Islet precursor cell (in vitro differentiated cells): Measurements from ENCODE around the gene C1orf56.

ENCODE experiments used
- DNase-seq: peaks from one replicate; pipeline ENCODE4 v3.0.0-alpha.2; 2018

Gene C1orf56

GRCh38 chr1:151026460-151026859 is 21.1 kb upstream of the C1orf56 start:
- DNase-seq: no peak

GRCh38 chr1:151032164-151032563 is 15.4 kb upstream of the C1orf56 start:
- DNase-seq: no peak

- no peak for DNase-seq
Observed at GRCh38 chr1:151035167-151035566, 12.4 kb upstream of the C1orf56 start.

- DNase-seq: no peak
Observed at GRCh38 chr1:151036356-151036755, 11.2 kb upstream of the C1orf56 start, which contains the start of gene BNIPL. Gene BNIPL (plus strand): TSS chr1:151036586. CDS start chr1:151036726, 140 bp downstream.

GRCh38 chr1:151037032-151037431 is 10.5 kb upstream of the C1orf56 start:
- no peak for DNase-seq

GRCh38 chr1:151039521-151039920 is 8.0 kb upstream of the C1orf56 start:
- no peak for DNase-seq

- no peak for DNase-seq
Observed at GRCh38 chr1:151043163-151043562, 4.4 kb upstream of the C1orf56 start.

- DNase-seq: peak; percentile 78
Observed at GRCh38 chr1:151047925-151048644, 534 bp downstream of the C1orf56 start.

GRCh38 chr1:151048645-151049032 is 1.1 kb downstream of the C1orf56 start:
- DNase-seq: no peak

- no peak for DNase-seq
Observed at GRCh38 chr1:151049458-151049857, 1.9 kb downstream of the C1orf56 start.

GRCh38 chr1:151050051-151050688 is 2.6 kb downstream of the C1orf56 start:
- DNase-seq: no peak

- DNase-seq: no peak
Observed at GRCh38 chr1:151051356-151052009, 3.9 kb downstream of the C1orf56 start.

- DNase-seq: no peak
Observed at GRCh38 chr1:151054971-151055547, 7.5 kb downstream of the C1orf56 start.

- no peak for DNase-seq
Observed at GRCh38 chr1:151055581-151055980, 8.0 kb downstream of the C1orf56 start.

GRCh38 chr1:151056149-151056548 is 8.6 kb downstream of the C1orf56 start:
- no peak for DNase-seq

GRCh38 chr1:151058692-151059091 is 11.1 kb downstream of the C1orf56 start:
- DNase-seq: peak; percentile 88

GRCh38 chr1:151059109-151060006 is 11.8 kb downstream of the C1orf56 start, which contains the start of gene CDC42SE1:
Gene CDC42SE1 (minus strand): TSS chr1:151059622. CDS start chr1:151055730, 3,892 bp downstream.
- DNase-seq: peak; percentile 90

GRCh38 chr1:151060007-151060656 is 12.6 kb downstream of the C1orf56 start, which contains the start of gene MLLT11:
Gene MLLT11 (plus strand): TSS chr1:151060397. CDS start chr1:151067225, 6,828 bp downstream.
- peak; percentile 96 for DNase-seq

- DNase-seq: no peak
Observed at GRCh38 chr1:151060657-151061421, 13.3 kb downstream of the C1orf56 start.

- no peak for DNase-seq
Observed at GRCh38 chr1:151061704-151062103, 14.2 kb downstream of the C1orf56 start.
